ENCODE measurements around the gene PHF21B.

PHF21B gene

DNA sequence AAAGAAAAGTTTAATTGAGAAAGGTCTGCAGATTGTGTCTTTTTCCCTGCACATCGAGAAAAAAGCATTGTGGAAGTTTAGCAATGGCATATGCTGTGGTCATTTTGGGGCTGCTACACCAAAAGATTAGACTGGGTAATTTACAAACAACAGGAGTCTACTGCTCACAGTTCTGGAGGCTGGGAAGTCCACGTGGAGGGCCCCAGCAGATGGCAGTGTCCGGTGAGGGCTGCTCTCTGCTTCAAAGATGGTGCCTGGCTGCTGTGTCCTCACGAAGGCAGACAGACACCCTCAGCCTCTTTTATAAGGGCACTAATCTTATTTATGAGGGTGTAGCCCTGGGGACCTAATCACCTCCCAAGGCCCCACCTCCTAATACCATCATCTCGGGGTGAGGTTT is 21.1 kb downstream of the PHF21B start:
- TF ChIP-seq, protein P1, sequence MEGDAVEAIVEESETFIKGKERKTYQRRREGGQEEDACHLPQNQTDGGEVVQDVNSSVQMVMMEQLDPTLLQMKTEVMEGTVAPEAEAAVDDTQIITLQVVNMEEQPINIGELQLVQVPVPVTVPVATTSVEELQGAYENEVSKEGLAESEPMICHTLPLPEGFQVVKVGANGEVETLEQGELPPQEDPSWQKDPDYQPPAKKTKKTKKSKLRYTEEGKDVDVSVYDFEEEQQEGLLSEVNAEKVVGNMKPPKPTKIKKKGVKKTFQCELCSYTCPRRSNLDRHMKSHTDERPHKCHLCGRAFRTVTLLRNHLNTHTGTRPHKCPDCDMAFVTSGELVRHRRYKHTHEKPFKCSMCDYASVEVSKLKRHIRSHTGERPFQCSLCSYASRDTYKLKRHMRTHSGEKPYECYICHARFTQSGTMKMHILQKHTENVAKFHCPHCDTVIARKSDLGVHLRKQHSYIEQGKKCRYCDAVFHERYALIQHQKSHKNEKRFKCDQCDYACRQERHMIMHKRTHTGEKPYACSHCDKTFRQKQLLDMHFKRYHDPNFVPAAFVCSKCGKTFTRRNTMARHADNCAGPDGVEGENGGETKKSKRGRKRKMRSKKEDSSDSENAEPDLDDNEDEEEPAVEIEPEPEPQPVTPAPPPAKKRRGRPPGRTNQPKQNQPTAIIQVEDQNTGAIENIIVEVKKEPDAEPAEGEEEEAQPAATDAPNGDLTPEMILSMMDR (IDR thresholded peaks at IDR 0.05; ENCODE audit: low read depth, low read length) = peak; percentile 5
- H3K4me3 ChIP-seq (ENCODE audit: low read depth, low read length) = no peak overlapping the region
- in situ Hi-C loops (cut with HindIII; ENCODE audit: low sequenced_read_pairs) = no loop called here
- no peak for DNase-seq (ENCODE audit: low read depth, low spot score)

DNA sequence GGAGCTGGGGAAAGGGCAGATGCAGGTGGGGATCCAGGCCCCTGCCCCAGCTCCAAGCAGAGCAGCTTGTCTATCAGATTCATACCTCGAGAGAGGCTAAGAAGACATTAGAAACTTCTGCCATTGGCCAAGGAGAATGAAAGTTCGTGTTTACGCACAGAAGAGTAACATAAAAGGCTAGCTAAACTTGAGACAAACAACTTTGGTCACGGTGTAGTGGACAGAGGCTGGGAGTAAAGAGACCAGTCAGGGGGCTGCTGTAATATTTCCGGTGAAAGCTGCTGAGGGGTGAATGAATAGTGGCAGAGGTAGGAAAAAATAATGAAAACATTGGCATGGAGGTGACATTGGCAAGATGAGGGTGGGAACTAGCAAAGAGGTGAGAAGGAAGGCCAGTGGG is 22.9 kb downstream of the PHF21B start:
- DNase-seq (ENCODE audit: low read depth, low spot score) = no peak
- H3K4me3 ChIP-seq (ENCODE audit: low read depth, low read length) = no peak overlapping the region
- in situ Hi-C loops (cut with HindIII; ENCODE audit: low sequenced_read_pairs) = no loop called here
- TF ChIP-seq, protein P1 (IDR thresholded peaks at IDR 0.05; ENCODE audit: low read depth, low read length) = no peak

DNA sequence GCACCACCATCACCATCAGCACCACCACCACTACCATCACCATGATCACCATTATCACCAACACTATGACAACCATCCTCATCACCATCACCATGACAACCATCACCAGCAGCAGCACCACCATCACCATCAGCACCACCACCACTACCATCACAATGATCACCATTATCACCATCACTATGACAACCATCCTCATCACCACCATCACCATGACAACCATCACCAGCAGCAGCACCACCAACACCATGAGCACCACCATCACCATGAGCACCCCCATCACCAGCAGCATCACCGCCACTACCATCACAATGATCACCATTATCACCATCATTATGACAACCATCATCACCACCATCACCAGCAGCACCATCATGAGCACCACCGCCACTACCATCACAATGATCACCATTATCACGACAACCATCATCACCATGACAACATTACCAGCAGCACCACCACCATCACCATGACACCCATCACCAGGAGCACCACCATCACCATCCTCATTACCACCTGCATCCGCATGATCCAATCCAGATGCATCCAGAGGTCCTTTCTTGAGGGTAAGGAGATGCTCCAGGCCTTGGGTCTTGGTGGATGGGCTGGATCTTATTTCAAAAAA is 23.8 kb downstream of the PHF21B start:
- TF ChIP-seq, protein P1 (IDR thresholded peaks at IDR 0.05; ENCODE audit: low read depth, low read length) = no peak
- DNase-seq (ENCODE audit: low read depth, low spot score) = no peak
- in situ Hi-C loops (cut with HindIII; ENCODE audit: low sequenced_read_pairs) = no loop called here
- H3K4me3 ChIP-seq (ENCODE audit: low read depth, low read length) = no peak overlapping the region

DNA sequence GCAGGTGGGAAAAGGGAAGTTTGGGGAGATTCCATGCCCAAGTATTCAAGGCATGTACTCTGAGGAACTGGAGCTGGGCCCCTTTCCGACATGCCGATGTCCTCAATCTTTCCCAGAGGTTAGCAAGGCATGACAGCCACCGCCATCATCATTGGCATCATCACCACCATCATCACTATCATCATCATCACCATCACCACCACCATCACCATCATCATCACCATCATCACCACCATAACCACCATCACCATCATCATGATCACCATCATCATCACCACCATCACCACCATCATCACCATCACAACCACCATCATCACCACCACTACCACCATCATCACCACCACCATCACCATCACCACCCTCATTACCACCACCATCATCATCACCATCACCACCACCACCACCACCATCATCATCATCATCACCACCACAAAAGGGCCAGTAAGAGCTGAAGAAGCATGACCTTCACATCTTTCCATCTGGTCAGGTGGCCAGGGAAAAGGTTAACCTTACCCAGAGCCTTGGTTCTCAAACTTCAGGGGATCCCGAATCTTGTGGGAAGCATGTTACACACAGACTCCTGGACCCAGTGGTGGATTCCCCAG is 25.8 kb downstream of the PHF21B start:
- DNase-seq (ENCODE audit: low read depth, low spot score) = no peak
- in situ Hi-C loops (cut with HindIII; ENCODE audit: low sequenced_read_pairs) = no loop called here
- H3K4me3 ChIP-seq (ENCODE audit: low read depth, low read length) = no peak overlapping the region
- TF ChIP-seq, protein P1 (IDR thresholded peaks at IDR 0.05; ENCODE audit: low read depth, low read length) = no peak

DNA sequence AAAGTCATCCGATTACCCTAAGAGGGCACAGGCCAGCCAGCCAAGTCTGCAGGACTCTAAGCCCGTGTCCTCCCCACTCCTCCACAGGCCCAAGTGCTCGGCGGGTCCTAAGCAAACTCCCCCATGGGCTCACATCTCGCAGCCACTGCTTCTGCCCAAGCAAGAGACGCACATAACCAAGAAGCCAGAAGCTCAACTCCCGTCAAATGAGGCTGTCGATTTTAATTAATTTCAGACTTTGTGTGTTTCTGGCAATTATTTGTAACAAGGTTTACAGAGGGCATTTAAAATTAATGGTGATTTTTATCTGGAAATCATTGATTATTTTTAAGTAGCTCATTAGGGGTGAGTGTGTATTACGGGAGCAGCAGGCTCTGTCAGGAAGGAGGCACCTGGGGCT is 27.4 kb downstream of the PHF21B start:
- in situ Hi-C loops (cut with HindIII; ENCODE audit: low sequenced_read_pairs) = no loop called here
- TF ChIP-seq, protein P1 (IDR thresholded peaks at IDR 0.05; ENCODE audit: low read depth, low read length) = no peak
- no peak overlapping the region for H3K4me3 ChIP-seq (ENCODE audit: low read depth, low read length)
- no peak for DNase-seq (ENCODE audit: low read depth, low spot score)

DNA sequence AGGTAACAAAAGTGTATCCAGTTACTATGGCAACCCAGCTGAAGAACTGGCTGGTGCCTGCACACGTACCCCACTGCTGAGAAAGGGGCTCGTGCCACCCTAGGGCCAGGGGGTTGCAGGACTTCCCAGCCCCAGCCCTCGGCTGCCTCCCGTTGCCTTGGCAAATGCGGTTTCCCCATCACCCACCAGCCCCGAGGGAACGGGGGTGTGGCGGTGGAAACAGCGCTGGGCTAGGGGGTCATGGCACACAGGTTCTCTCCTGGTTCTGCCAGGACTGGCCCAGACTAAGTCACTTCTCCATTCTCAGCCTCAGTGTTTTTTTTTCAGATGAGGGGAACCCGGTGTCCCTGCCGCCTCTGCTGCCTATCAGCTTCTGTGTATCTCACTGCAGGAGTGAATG is 27.9 kb downstream of the PHF21B start:
- no peak for DNase-seq (ENCODE audit: low read depth, low spot score)
- in situ Hi-C loops (cut with HindIII; ENCODE audit: low sequenced_read_pairs) = no loop called here
- TF ChIP-seq, protein P1 (IDR thresholded peaks at IDR 0.05; ENCODE audit: low read depth, low read length) = no peak
- H3K4me3 ChIP-seq (ENCODE audit: low read depth, low read length) = no peak overlapping the region

Measured in astrocyte of the spinal cord (primary cell).